H1 (cell line): Measurements from ENCODE around the gene LRFN3. TPM values are rescaled to one million over a fixed set of nuclear protein-coding genes. Genes with fewer than 3 reads are reported as not detected.

Experiments
- ASH2L ChIP-seq: fragments of 200-600, 300-600 bp; sonication (generic); IDR thresholded peaks from one replicate; pipeline ENCODE4 v1.7.1; 2017; ENCODE audit warnings: low read length
- BRCA1 ChIP-seq: IDR thresholded peaks from 2 replicates; pipeline ENCODE4 v1.6.1; 2012; ENCODE audit warnings: low read depth, low read length, improper control_type of control experiment
- CBX5 ChIP-seq: fragments of 300-800, 300-1000 bp; sonication (generic); IDR thresholded peaks from 2 replicates; pipeline ENCODE4 v1.7.1; 2016; ENCODE audit warnings: antibody characterized with exemption, low read length, low read depth
- CHD1 ChIP-seq: IDR thresholded peaks from 2 replicates; pipeline ENCODE4 v1.6.1; 2012; ENCODE audit warnings: low read depth, low read length, improper control_type of control experiment
- EGR1 ChIP-seq: IDR thresholded peaks from 2 replicates; pipeline ENCODE4 v1.6.1; 2011; ENCODE audit warnings: low read depth, low read length, borderline replicate concordance
- GTF2F1 ChIP-seq: IDR thresholded peaks from 2 replicates; pipeline ENCODE4 v1.6.1; 2012; ENCODE audit warnings: low read depth, low read length, improper control_type of control experiment, borderline replicate concordance
- HDAC2 ChIP-seq, 2 experiments: fragments of 300-600 bp in 1 of 2; sonication (generic) in 1 of 2; IDR thresholded peaks; 2 replicates each; pipeline ENCODE4 v1.6.1; 2011 to 2012; ENCODE audit warnings: low read depth in 2 of 2, low read length in 2 of 2, mild to moderate bottlenecking in 2 of 2, moderate library complexity in 2 of 2, borderline replicate concordance in 1 of 2, inconsistent platforms in 1 of 2
- TCF12 ChIP-seq: IDR thresholded peaks from 2 replicates; pipeline ENCODE4 v1.6.1; 2011; ENCODE audit warnings: low read depth, mild to moderate bottlenecking, low read length
- USF2 ChIP-seq: IDR thresholded peaks from 2 replicates; pipeline ENCODE4 v1.6.1; 2011; ENCODE audit warnings: low read length, improper control_type of control experiment
- polyA plus RNA-seq, 7 experiments: library from polyadenylated mRNA; depleted of rRNA in 3 of 7; stranded (reverse) in 5 of 7; unstranded in 2 of 7; fragments of >200 nt in 5 of 7; fragments of 200-250 nt in 2 of 7; gene quantifications; 1 replicate in 5 of 7; 2 replicates in 1 of 7; 4 replicates in 1 of 7; pipeline versions ENCODE4 v1.2.1 to v1.2.3, GENCODE V29; 2011 to 2013; ENCODE audit warnings: missing spikeins in 2 of 7, mixed read lengths in 2 of 7
- total RNA-seq: library from RNA; stranded (reverse); fragmentation: NEBNext Ultra II Directional; extraction: Animal tissue kit (Norgen Biotek cat#: 25700); gene quantifications from 2 replicates; pipeline ENCODE4 v1.2.1, GENCODE V29; 2021

Gene LRFN3
- total and polyA plus RNA-seq, 2 of the 8 experiments (the other 6 are each of a cell fraction or from before 2014, with no cell fraction given): 4.6 to 16.8 TPM

GRCh38 chr19:35939307-35940077, 3.3 kb downstream of the LRFN3 start (continued):
- no peak for TF ChIP-seq GTF2F1
- TF ChIP-seq BRCA1: no peak
- TF ChIP-seq CHD1: no peak
- TF ChIP-seq HDAC2 (IDR thresholded peaks at IDR 0.05; ENCODE audit: borderline replicate concordance in 1 of 2, low read depth in 2 of 2, low read length in 2 of 2): no peak
- no peak for TF ChIP-seq CBX5
- TF ChIP-seq EGR1: no peak
- no peak for TF ChIP-seq TCF12
- TF ChIP-seq ASH2L: no peak
- TF ChIP-seq USF2: no peak
